DMS153 (cell line): Measurements from ENCODE around the gene ITGA1.
"Not testable (repeated sequence)": the region's sequence is repeated elsewhere in the genome, so short reads cannot be mapped to it uniquely, and the experiment has no call there.

Experiments used
- DNase-seq: peaks from one replicate; lab custom pipeline; 2025; lab: John Stamatoyannopoulos, UW

Gene ITGA1

DNA sequence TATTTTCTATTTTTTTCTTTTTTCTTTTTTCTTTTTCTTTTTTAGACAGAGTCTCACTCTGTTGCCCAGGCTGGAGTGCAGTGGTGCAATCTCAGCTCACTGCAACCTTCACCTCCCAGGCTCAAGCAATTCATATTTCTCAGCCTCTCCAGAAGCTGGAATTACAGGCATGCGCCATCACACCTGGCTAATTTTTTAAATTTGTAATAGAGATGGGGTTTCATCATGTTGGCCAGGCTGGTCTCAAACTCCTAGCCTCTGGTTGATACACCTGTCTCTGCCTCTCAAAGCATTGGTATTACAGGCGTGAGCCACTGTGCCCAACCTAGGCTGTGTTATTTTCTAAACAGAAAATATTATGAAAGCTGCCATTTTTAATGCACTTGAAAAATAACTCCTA lies 78.3 kb downstream of the ITGA1 start:
- not testable (repeated sequence) for DNase-seq

GRCh38 chr5:52867809-52868208 lies 80.1 kb downstream of the ITGA1 start:
- no peak for DNase-seq

- DNase-seq: no peak
Observed at GRCh38 chr5:52868417-52868816, 80.7 kb downstream of the ITGA1 start.

DNA sequence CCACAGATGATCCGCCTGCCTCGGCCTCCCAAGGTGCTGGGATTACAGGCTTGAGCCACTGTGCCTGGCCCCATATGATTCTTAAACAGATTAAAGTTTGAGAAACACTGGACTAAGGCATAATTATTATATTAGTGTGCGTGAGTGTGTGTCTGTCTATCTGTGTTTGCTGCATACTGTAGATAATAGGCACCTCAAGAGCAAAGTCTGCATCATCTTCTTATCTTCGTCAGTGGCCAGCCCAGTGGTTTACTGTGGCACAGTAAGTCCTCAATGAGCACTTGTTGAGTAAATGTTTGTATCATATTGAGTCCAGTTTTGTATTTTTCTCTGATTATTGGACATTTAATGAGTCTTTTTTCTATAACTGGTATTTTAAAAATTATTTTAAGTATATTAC lies 81.7 kb downstream of the ITGA1 start:
- DNase-seq: no peak

DNA sequence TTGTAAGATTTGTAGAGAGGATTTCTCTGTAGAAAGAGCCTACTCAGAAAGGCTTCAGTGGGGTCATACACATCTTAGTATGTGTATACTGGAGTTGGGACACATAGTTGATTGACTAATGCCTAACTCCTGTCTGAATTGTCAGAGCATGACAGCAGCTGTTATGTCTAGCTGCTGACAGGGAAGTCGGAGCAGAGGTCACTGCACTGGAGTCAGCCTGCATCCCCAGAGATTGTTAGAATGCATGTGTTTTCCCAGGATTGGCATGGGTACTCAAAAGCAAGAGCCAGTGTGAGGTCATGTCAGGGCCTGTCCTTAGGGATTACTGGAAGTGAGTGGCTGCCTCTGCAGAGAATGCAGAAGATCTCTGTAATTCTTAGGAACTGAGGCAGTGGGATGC lies 82.7 kb downstream of the ITGA1 start:
- no peak for DNase-seq

DNA sequence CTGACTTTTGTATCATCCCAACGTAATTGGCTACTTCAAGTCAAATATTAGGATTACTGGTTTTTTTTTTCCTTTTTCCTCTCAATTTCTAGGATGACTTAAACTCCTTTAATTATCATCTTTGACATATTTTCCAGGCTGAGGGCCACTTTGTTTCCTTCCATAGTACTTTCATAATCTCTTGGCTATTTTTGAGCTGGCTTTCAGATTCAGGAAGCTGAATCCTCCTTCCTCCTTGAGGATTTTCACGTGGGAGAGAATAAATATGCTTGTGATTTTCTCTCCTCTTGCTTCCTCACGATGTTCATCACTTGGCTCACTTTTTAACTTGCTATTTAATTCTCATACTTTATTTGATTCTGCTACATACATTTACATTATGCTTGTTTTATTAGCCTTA lies 88.1 kb downstream of the ITGA1 start:
- DNase-seq: no peak

DNA sequence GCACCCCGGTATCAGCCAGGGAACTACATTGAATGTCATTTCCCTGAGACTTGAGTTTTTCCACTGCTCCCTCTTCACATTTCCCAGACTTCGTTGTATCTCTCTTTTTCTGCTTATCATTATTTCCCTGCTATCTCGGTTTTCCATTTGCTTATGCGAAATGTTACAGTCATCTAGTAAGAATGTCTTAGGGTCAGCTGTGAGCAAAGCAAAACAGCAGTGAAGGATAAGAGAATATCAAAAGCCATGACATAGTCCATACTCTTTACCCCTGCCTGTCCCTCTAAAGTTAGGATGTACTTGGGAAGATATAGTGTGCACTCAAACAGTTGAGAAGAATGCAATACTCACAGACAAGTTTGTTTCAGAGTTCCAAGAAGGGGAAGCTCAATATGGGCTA lies 88.7 kb downstream of the ITGA1 start:
- DNase-seq: no peak

- DNase-seq: no peak
Observed at GRCh38 chr5:52878656-52879055, 90.9 kb downstream of the ITGA1 start.

DNA sequence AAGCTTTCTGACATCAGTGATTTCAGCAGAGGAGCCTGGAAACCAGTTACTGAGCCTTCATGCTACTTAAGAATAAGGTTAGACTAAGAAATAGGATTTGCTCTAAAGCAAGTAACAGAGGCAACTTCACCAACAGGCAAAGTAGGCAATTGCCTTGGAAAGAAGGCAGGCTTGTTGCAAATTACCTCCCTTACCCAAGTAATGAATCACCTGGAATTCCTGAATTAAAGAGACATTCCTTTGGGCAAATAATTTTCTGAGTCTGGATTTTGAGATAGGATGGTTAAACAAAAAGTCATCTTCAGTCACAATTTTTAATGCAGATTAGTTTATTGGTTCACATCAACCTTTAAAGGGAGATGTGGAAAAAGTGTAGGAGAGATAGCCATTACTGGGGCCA lies 92.8 kb downstream of the ITGA1 start:
- no peak for DNase-seq

- no peak for DNase-seq
Observed at GRCh38 chr5:52881468-52881867, 93.8 kb downstream of the ITGA1 start.

- no peak for DNase-seq
Observed at GRCh38 chr5:52883110-52883509, 95.4 kb downstream of the ITGA1 start.

- no peak for DNase-seq
Observed at GRCh38 chr5:52884453-52884852, 96.7 kb downstream of the ITGA1 start.

DNA sequence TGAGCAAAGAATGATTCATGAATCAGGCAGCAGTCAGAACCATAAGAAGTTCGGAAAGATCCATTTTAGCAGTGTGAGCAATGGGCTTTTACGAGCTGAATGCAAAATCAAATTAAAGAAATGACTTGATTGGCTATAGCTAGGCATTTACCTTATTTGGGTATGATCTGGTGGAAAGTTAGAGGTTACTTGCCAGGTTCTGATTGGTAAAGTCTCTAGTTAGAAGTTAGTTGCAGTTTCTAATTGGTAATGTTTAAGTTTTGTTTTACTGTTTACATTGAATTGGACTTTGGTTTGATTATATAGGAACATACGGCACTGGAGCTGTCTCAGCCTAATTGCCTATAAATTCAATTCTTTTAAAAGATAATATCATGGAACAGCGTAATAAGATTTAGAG lies 97.9 kb downstream of the ITGA1 start:
- DNase-seq: no peak

DNA sequence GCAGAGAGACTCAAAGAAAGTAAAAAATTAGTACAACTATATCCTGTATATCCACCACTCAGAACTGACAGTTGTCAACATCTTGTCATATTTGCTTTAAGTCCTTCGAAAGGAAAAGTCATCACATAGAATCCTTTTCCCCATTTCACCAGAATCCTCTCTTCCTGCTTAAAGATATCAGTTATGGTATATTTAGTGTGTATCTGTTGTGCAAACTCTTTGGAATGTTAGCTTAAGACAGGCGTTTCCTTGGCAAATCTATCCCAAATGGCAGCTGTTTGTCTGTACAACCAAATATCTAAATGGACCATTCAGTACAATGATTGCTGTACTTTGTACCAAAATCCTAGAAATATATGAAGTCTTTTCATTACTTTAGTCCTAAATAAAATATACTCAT lies 98.5 kb downstream of the ITGA1 start:
- DNase-seq: no peak

DNA sequence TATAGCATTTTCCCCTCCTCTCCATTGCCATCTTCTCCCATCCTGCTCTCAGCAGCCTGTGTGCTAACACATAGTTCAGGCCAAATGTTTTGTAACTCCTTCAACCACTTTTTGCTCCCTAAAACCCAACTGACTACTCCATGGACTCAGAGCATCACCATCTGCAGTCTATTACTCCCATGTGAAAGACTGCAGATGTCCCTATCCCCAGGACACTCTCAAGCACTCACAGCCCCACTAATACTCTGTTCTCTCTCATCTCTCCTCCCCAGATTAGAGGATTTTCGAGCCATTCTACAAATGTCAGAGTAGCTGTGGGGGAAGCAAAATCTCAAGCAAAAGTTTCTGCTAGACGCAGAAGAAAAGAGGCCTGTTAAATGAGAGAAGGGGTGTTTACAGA lies 99.3 kb downstream of the ITGA1 start:
- DNase-seq: no peak

- DNase-seq: no peak
Observed at GRCh38 chr5:52888363-52888762, 100.6 kb downstream of the ITGA1 start.

DNA sequence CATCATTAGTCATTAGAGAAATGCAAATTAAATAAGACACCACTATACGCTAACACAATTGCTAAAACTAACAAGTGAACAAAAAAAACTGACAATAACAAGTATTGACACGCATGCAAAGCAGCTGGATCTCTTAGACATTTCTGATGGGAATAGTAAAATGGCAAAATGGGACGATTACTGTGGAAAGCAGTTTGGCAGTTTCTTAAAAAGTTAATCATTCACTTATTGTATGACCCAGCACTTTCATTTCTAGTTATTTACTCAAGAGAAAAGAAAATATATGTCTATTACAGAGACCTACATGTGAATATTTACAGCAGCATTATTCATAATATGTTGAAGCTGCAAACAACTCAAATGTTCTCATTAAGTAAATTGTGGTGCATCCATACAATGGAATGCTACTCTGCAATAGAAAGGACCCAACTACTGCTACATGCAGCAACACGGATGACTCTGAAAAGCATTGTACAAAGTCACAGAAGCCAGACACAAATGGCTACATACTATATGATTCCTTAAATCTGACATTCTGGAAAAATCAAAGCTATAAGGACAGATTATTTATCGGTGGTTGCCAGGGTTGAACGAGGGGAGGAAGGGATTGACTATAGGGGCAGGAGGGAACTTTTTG lies 104.6 kb downstream of the ITGA1 start:
- no peak for DNase-seq

DNA sequence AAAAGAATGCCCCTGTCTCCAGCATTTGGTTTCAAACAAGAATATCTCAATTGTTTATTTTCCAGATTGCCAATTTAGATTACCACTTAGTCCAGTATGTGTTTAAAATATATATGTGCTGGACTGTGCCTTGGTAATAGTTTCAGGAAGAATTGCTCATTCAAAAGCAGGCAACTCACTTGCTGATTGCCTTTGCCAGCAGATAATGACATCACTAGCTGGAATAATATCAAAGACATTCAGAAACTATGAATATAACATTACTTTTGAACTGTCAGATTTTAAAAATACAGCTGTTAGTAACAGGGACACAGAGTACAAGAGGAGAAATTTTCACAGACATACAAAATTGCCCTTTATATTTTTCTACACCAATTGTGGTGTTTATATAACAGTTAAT lies 105.4 kb downstream of the ITGA1 start:
- DNase-seq: no peak

- DNase-seq: no peak
Observed at GRCh38 chr5:52893863-52894262, 106.1 kb downstream of the ITGA1 start.

- DNase-seq: no peak
Observed at GRCh38 chr5:52894451-52894850, 106.7 kb downstream of the ITGA1 start.

DNA sequence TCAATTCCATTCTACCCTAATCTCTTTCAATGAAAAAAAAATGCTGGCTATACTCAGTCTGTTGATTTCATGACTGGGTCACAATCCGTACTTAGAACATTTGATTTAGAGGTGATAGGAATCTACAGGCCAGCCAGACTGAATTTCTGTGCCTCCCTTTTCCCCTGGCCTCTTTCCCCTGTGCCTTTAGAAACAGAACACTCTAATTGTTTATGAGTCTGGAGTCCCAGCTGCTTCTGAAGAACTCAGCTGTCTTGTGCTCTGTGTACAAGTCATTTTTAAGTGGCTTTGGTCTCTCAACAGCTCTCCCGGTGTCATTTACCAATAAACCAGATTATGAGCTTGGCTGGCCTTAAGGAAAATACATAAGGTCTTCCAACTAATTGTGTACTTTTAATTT lies 107.4 kb downstream of the ITGA1 start:
- no peak for DNase-seq

GRCh38 chr5:52895572-52896413 lies 108.1 kb downstream of the ITGA1 start:
- DNase-seq: no peak

GRCh38 chr5:52896534-52897237 lies 109.0 kb downstream of the ITGA1 start:
- DNase-seq: no peak
